OCI-LY1 (cell line): Measurements from ENCODE around the gene CTNS.
A peak's percentile ranks its signal among the peaks of the same experiment; 100 is the strongest.

Experiments used
- H2AFZ ChIP-seq: fragments of 200-600 bp; sonication (generic), shearing (Covaris generic); 2 replicates; pipeline ENCODE4 v1.6.0; 2014; ENCODE audit warnings: antibody characterized with exemption, mild to moderate bottlenecking, low read length
- H3F3A ChIP-seq: fragments of 200-600 bp; sonication (generic), shearing (Covaris generic); 2 replicates; pipeline ENCODE4 v1.6.0; 2014; ENCODE audit warnings: mild to moderate bottlenecking, antibody characterized with exemption, low read length, moderate library complexity; ENCODE audit not compliant: insufficient read depth
- H3K27ac ChIP-seq: fragments of 200-600 bp; sonication (generic); 2 replicates; pipeline ENCODE4 v1.5.1; 2014; ENCODE audit warnings: low read length, mixed run types, mild to moderate bottlenecking, low read depth; ENCODE audit not compliant: poor library complexity, severe bottlenecking
- H3K27me3 ChIP-seq: fragments of 200-600 bp; sonication (generic); 2 replicates; pipeline ENCODE4 v1.6.0; 2014; ENCODE audit warnings: antibody characterized with exemption, mild to moderate bottlenecking, low read length, moderate library complexity; ENCODE audit not compliant: insufficient read depth
- H3K36me3 ChIP-seq: fragments of 200-600 bp; sonication (generic); 2 replicates; pipeline ENCODE4 v1.6.1; 2014; ENCODE audit warnings: mild to moderate bottlenecking, antibody characterized with exemption, low read length, moderate library complexity, mixed read lengths; ENCODE audit not compliant: insufficient read depth
- H3K4me1 ChIP-seq: fragments of 200-600 bp; sonication (generic); 2 replicates; pipeline ENCODE4 v1.5.1; 2014; ENCODE audit warnings: mild to moderate bottlenecking, low read length, moderate library complexity; ENCODE audit not compliant: insufficient read depth, severe bottlenecking
- H3K4me2 ChIP-seq: fragments of 200-600 bp; sonication (generic), shearing (Covaris generic); 2 replicates; pipeline ENCODE4 v1.6.1; 2014; ENCODE audit warnings: low read length
- H3K4me3 ChIP-seq: fragments of 200-600 bp; sonication (generic); 2 replicates; pipeline ENCODE4 v1.5.1; 2014; ENCODE audit warnings: low read length, low read depth, mild to moderate bottlenecking, mixed read lengths; ENCODE audit not compliant: poor library complexity, severe bottlenecking
- H3K79me2 ChIP-seq: fragments of 200-600 bp; shearing (Covaris generic); 2 replicates; pipeline ENCODE4 v1.6.1; 2016; ENCODE audit warnings: mixed run types, low read length, mixed read lengths; ENCODE audit not compliant: insufficient read depth
- H3K9ac ChIP-seq: fragments of 200-600 bp; sonication (generic), shearing (Covaris generic); 2 replicates; pipeline ENCODE4 v1.6.1; 2014; ENCODE audit warnings: mild to moderate bottlenecking, low read length, mixed read lengths
- H3K9me2 ChIP-seq: fragments of 200-600 bp; sonication (generic), shearing (Covaris generic); 2 replicates; pipeline ENCODE4 v1.6.1; 2014; ENCODE audit warnings: low read depth, mild to moderate bottlenecking, low read length, mixed read lengths
- H3K9me3 ChIP-seq: fragments of 200-600 bp; shearing (Covaris generic); 2 replicates; pipeline ENCODE4 v1.6.1; 2014; ENCODE audit warnings: low read length, mixed read lengths
- H4K20me1 ChIP-seq: fragments of 200-600 bp; sonication (generic), shearing (Covaris generic); 2 replicates; pipeline ENCODE4 v1.6.0; 2016; ENCODE audit warnings: mild to moderate bottlenecking, low read length; ENCODE audit not compliant: insufficient read depth
- CTCF ChIP-seq: fragments of 200-600 bp; sonication (generic), shearing (Covaris generic); IDR thresholded peaks from 2 replicates; pipeline ENCODE4 v1.5.1; 2017; ENCODE audit warnings: mild to moderate bottlenecking, antibody characterized with exemption, low read length, moderate library complexity, mixed read lengths
- EZH2 ChIP-seq: fragments of 200-600 bp; sonication (generic), shearing (Covaris generic); IDR thresholded peaks from 2 replicates; pipeline ENCODE4 v1.8.0; 2017; ENCODE audit warnings: borderline replicate concordance, mixed run types, mild to moderate bottlenecking, antibody characterized with exemption, low read length, moderate library complexity, mixed read lengths

The CTNS gene

GRCh38 chr17:3685174-3685573 lies 48.6 kb downstream of the CTNS start:
- H3K79me2 ChIP-seq, result no peaks in the 10 kb centered on the region
- no peaks in the 10 kb centered on the region for H4K20me1 ChIP-seq
- no peaks in the 10 kb centered on the region for H3K9me3 ChIP-seq
- no peaks in the 10 kb centered on the region; the same call in 1 of the 2 replicates for H3F3A ChIP-seq
- no peaks in the 10 kb centered on the region for H3K27me3 ChIP-seq
- TF ChIP-seq EZH2, result no peak
- TF ChIP-seq CTCF, result no peak
- H2AFZ ChIP-seq, result no peak overlapping the region
- peaks cover 12% of the 10 kb centered on the region; the same call in 1 of the 2 replicates for H3K36me3 ChIP-seq
- no peaks in the 10 kb centered on the region for H3K9me2 ChIP-seq
- peak overlapping the region; percentile 88 for H3K27ac ChIP-seq
- H3K4me3 ChIP-seq, result no peak overlapping the region
- H3K9ac ChIP-seq, result no peak overlapping the region
- H3K4me2 ChIP-seq, result no peak overlapping the region
- H3K4me1 ChIP-seq, result peaks cover 24% of the 10 kb centered on the region

DNA sequence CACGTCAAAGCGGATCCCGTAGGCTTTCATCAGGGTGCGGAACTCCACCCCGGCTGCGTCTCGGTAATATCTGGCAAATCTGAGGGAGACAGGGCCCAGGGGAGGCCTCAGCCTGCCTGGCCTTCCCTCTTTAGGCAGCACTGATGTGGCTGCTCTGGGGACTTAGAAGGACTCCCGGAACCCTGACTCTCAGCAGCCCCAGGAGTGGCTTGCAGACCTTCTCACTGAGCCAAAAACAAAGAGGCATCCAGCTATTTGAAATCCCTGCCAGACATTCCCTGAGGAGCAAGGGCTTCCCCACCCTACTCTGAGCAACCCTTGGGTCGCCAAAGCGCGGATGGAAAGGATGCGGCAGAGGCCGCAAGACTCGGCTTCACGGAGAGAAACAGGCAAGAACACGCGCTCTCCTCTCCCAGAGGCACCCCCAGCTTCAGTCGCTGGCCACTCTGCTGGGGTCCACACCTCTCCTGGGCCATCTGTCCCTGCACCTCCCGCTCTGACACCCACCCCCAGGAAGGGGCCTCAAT lies 51.5 kb downstream of the CTNS start:
- TF ChIP-seq EZH2 (no peak), CTCF (no peak)
- Histone ChIP-seq H3K4me3 (peak overlapping the region; percentile 25), H3K4me1 (peaks cover 39% of the 10 kb centered on the region), H4K20me1 (no peaks in the 10 kb centered on the region), H3K4me2 (peak overlapping the region; percentile 51), H2AFZ (no peak overlapping the region), H3K27me3 (no peaks in the 10 kb centered on the region), H3K36me3 (peaks cover 5% of the 10 kb centered on the region; the same call in 1 of the 2 replicates), H3K79me2 (no peaks in the 10 kb centered on the region), H3K9me3 (no peaks in the 10 kb centered on the region), H3K9me2 (no peaks in the 10 kb centered on the region), H3F3A (no peaks in the 10 kb centered on the region; the same call in 1 of the 2 replicates), H3K9ac (peak overlapping the region; percentile 44; the same call in 1 of the 2 replicates), H3K27ac (peak overlapping the region; percentile 92)

GRCh38 chr17:3688852-3689261 lies 52.3 kb downstream of the CTNS start:
- Histone ChIP-seq H3K4me2 (peak overlapping the region; percentile 51; the same call in 1 of the 2 replicates), H3K9ac (peak overlapping the region; percentile 44; the same call in 1 of the 2 replicates), H3F3A (no peaks in the 10 kb centered on the region; the same call in 1 of the 2 replicates), H3K27me3 (no peaks in the 10 kb centered on the region), H2AFZ (no peak overlapping the region), H4K20me1 (no peaks in the 10 kb centered on the region), H3K9me2 (no peaks in the 10 kb centered on the region), H3K36me3 (peaks cover 5% of the 10 kb centered on the region; the same call in 1 of the 2 replicates), H3K4me3 (peak overlapping the region; percentile 25), H3K9me3 (no peaks in the 10 kb centered on the region), H3K79me2 (no peaks in the 10 kb centered on the region; the same call in 1 of the 2 replicates), H3K4me1 (peaks cover 41% of the 10 kb centered on the region), H3K27ac (peak overlapping the region; percentile 92)
- TF ChIP-seq CTCF (no peak), EZH2 (no peak)
